Measurements from ENCODE around the gene CLEC3B. TPM values are rescaled to one million over a fixed set of nuclear protein-coding genes. Genes with fewer than 3 reads are reported as not detected.

The CLEC3B gene
- total and polyA plus RNA-seq, 10 of the 15 experiments (the other 5 are each of a cell fraction or from before 2014, with no cell fraction given): 0.23 TPM; not detected in 9

- BruUV-seq (replicated peaks): no TSS peak
- intact Hi-C loops (cut with micrococcal nuclease; ENCODE audit: unreplicated experiment): no loop called here
- Histone ChIP-seq H3K4me3 (no peak overlapping the region), H3K27me3 (replicated peaks in 1 of 2; ENCODE audit: control insufficient read depth in 2 of 2, insufficient read depth in 2 of 2, low read length in 1 of 2) (no peaks in the 10 kb centered on the region; a peak in 1 of 4 replicates), H3K4me1 (ENCODE audit: control insufficient read depth, insufficient read depth, low read length) (no peaks in the 10 kb centered on the region), H2AFZ (ENCODE audit: control insufficient read depth, low read depth, low read length) (no peak overlapping the region), H3K36me3 (ENCODE audit: control insufficient read depth in 2 of 2, insufficient read depth in 2 of 2, low read length in 1 of 2) (no peaks in the 10 kb centered on the region), H3K4me2 (ENCODE audit: control insufficient read depth, insufficient read depth) (no peak overlapping the region), H3K9me3 (replicated peaks; ENCODE audit: control insufficient read depth, insufficient read depth, low read length) (no peaks in the 10 kb centered on the region), H3K79me2 (ENCODE audit: control insufficient read depth, insufficient read depth, low read length) (no peaks in the 10 kb centered on the region), H3K9ac (ENCODE audit: control insufficient read depth, insufficient read depth, low read length) (no peak overlapping the region), H3K27ac (ENCODE audit: control insufficient read depth, insufficient read depth) (no peak overlapping the region), H4K20me1 (ENCODE audit: control insufficient read depth, insufficient read depth) (no peaks in the 10 kb centered on the region)
- SMC1A ChIA-PET (ENCODE audit: uncharacterized antibody, unreplicated experiment): no interaction called here
- DNase-seq (ENCODE audit: low read depth, low spot score): no peak
- no peak for TF ChIP-seq ETV6 (conservative IDR thresholded peaks at IDR 0.05 in 1 of 2, IDR thresholded peaks at IDR 0.05 in 1 of 2; ENCODE audit: borderline replicate concordance in 1 of 2, low read depth in 1 of 2)
- no peak for TF ChIP-seq NFXL1 (IDR thresholded peaks at IDR 0.05; ENCODE audit: borderline replicate concordance)
- no peak for TF ChIP-seq RAD51 (IDR thresholded peaks at IDR 0.05)
- no peak for TF ChIP-seq BCLAF1 (IDR thresholded peaks at IDR 0.05)
- TF ChIP-seq ZSCAN29 (IDR thresholded peaks at IDR 0.05): no peak
- no peak for TF ChIP-seq HSF1 (IDR thresholded peaks at IDR 0.05; ENCODE audit: low read depth, low read length)
- no peak for TF ChIP-seq ZNF592 (IDR thresholded peaks at IDR 0.05)
- RAD21 ChIA-PET (ENCODE audit: unreplicated experiment): no interaction called here
- POLR2A ChIA-PET: no interaction called here
- no peak for FAIRE-seq
- in situ Hi-C loops (cut with MboI): no loop called here
- 8% methylated on average over 2 of the region's 2 CpGs for WGBS (ENCODE audit: insufficient coverage, insufficient replicate concordance, low lambda C conversion rate, missing lambda C conversion rate)
- no peak for ATAC-seq
- CTCF ChIA-PET: interaction anchor here (1.0 kb wide), 1 partner anchor 129 kb away, joined by 3 read pairs; no protein-coding TSS in a partner anchor
Measured at GRCh38 chr3:45081506-45082141, 55.5 kb downstream of the CLEC3B start.
